ENCODE results near the gene TFF3.

DNA sequence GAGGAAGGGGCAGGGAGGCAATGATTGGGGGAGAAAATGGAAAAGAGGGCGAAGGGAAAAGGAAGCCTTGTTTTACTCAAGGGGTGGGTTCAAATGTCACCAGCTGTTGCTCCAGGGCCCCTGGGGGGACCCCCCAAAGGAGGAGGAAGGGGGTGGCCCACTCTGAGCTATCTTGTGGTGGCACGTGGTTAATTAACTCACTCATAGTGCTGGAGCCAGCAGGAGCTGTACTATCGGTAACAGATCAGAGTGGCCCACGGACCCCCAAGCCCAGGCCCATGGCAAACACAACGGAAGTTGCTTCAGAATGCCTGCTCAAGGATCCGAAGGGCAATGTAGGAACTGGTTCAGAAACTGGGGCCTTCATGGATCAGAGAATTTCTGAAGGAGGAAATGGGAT lies 28.3 kb upstream of the TFF3 start:
- TF ChIP-seq POLR2A (IDR thresholded peaks at IDR 0.05; ENCODE audit: low read length) (no peak), GATA1 (IDR thresholded peaks at IDR 0.05; ENCODE audit: low read depth, low read length) (no peak)

All from erythroblast (primary cell).